ENCODE data around the gene DIPK1C.

Gene DIPK1C

DNA sequence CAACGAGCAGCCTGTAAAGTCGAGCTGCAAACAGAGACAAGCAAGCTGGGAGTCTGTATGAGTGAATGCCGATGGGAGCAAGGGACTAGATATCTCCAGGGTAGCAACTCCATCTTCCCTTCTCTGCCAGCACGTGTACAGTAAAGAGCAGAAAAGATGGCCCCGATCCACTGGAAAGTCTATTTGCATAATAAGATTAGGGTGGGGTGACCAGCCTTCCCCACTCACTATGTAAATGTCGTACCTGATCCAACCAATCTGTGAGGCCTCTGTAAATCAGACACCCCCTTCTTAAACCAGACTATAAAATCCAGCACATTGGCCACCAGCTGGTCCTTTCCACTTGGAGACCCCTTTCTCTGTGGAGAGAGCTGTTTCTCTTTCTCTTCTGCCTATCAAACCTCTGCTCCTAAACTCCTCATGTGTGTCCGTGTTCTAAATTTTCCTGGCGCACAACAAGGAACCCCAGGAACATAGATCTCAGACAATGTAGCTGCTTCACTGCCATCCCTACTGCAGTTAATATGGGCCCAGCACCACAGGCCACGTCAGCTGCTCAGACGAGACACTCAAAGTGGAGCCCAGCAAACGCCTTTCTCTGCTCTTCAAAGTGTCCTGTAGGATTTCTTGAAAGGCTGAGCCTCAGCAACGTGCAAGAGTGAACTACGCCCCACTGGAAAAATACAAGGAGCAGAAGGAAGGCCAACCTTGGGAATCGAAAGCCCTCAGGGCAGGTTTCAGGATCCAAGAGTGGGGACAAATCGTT lies 26.1 kb downstream of the DIPK1C start:
- H3K4me2 ChIP-seq = peak overlapping the region; percentile 67
- TF ChIP-seq Cebpa-rat (IDR thresholded peaks at IDR 0.05) = no peak
- H3K4me3 ChIP-seq = no peak overlapping the region
- H3K27ac ChIP-seq = peak overlapping the region; percentile 62
- H3K4me1 ChIP-seq = peaks cover 58% of the 10 kb centered on the region
- no peaks in the 10 kb centered on the region for H4K20me1 ChIP-seq
- H3K27me3 ChIP-seq = no peaks in the 10 kb centered on the region
- H3K36me3 ChIP-seq = peaks cover 18% of the 10 kb centered on the region
- peaks cover 20% of the 10 kb centered on the region for H3K9me3 ChIP-seq
- H3K9ac ChIP-seq = peak overlapping the region; percentile 69

DNA sequence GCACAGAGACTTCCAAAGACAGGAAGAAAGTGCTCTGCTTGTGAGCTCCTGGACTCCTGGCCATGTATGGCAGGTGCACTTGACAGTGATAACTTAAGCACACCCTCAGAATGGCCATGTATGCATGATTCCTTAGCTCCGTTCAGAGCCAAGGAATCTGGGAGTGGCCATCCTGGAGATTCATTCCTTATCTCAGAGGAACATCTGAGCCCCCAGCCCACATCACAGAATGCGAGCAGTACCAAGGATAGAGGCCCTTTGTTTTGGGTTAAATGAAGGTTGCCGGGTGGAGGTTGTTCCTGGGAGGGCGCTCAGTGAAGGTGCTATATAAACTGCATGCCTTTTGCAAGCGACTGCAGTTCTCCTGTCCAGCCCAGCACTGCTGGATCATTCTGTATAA lies 26.9 kb downstream of the DIPK1C start:
- peaks cover 18% of the 10 kb centered on the region for H3K36me3 ChIP-seq
- peaks cover 27% of the 10 kb centered on the region for H3K9me3 ChIP-seq
- peak overlapping the region; percentile 62 for H3K27ac ChIP-seq
- no peak overlapping the region for H3K4me3 ChIP-seq
- peaks cover 58% of the 10 kb centered on the region for H3K4me1 ChIP-seq
- TF ChIP-seq Cebpa-rat (IDR thresholded peaks at IDR 0.05) = no peak
- H4K20me1 ChIP-seq = no peaks in the 10 kb centered on the region
- H3K9ac ChIP-seq = no peak overlapping the region
- H3K4me2 ChIP-seq = peak overlapping the region; percentile 67
- H3K27me3 ChIP-seq = no peaks in the 10 kb centered on the region

DNA sequence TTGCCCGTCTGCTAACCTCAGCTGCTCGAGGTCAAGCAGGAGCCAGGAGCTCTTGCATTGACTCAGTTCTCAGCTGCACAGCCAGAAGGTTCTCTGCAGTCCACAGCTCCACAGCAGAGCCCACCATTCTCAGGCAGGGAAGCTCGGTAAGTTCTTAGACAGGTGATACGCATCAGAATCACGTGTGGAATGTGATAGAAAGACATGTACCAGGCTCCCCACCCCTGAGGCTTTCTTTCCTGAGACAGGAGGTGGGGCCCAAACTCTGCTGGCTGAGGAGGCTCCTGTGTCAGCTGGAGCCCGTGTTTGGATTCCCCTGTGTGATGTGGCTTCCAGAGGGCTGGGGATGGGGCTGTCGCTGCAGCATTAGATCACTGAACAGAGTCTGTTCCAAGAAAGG lies 28.0 kb downstream of the DIPK1C start:
- Histone ChIP-seq H3K27ac (peak overlapping the region; percentile 62), H3K9ac (peak overlapping the region; percentile 35; the same call in 1 of the 2 replicates), H3K9me3 (peaks cover 39% of the 10 kb centered on the region), H3K4me3 (no peak overlapping the region), H4K20me1 (no peaks in the 10 kb centered on the region), H3K36me3 (peaks cover 15% of the 10 kb centered on the region), H3K27me3 (no peaks in the 10 kb centered on the region), H3K4me1 (peaks cover 58% of the 10 kb centered on the region), H3K4me2 (peak overlapping the region; percentile 67)
- TF ChIP-seq Cebpa-rat (IDR thresholded peaks at IDR 0.05) = no peak

DNA sequence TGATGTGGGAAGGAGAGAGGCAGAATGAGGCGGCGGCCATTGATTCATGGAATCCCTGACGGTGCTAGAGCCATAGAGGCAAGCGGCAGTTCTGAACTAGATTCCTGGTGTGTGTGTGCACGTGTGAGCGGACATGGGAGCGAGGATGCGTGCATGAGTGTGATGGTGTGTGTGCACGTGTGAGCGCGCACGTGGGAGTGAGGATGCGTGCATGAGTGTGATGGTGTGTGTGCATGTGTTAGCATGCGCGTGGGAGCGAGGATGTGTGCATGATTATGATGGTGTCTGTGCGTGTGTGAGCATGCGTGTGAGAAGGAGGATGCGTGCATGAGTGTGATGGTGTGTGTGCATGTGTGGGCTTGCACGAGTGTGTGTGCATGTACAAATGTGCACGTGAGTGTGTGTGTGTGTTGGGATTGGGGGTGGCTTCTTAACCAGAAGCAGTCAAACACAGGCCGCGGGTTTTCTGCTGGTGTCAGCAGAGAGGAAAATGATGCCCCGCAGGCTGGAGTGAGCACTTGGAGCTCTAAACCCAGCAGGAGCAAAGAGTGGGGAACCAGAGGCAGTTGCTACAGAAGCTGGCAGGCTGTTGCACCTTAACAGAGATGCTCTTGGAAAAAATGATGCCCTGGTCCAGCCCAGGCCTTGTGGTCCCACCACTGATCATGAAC lies 29.5 kb downstream of the DIPK1C start:
- Histone ChIP-seq H3K4me3 (no peak overlapping the region), H3K36me3 (peaks cover 17% of the 10 kb centered on the region), H3K9ac (no peak overlapping the region), H3K27me3 (no peaks in the 10 kb centered on the region), H3K9me3 (peaks cover 54% of the 10 kb centered on the region), H3K4me1 (peaks cover 50% of the 10 kb centered on the region), H3K27ac (no peak overlapping the region), H3K4me2 (no peak overlapping the region), H4K20me1 (no peaks in the 10 kb centered on the region)
- TF ChIP-seq Cebpa-rat (IDR thresholded peaks at IDR 0.05) = no peak

DNA sequence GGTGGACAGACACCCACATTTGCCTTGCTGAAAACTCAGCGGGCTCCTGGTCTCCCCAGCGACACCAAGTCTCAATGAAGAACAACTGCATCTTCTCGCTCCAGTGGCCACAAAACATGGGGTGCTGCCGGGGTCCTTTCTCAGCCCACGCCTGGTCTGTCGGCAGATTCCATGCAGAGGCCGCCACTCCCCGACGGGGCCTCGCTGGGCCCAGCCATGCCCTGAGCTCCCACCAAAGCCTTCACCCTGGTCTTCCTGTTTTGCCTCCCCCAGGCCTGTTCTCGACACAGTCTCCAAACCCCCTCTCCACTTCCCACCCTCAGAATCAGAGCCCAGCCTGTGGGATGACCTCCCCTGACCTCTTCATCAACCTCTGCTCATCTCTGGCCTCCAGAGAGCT lies 31.2 kb downstream of the DIPK1C start:
- Histone ChIP-seq H4K20me1 (no peaks in the 10 kb centered on the region), H3K4me1 (peaks cover 36% of the 10 kb centered on the region), H3K9me3 (peaks cover 71% of the 10 kb centered on the region), H3K27ac (peak overlapping the region; percentile 50), H3K4me2 (no peak overlapping the region), H3K9ac (no peak overlapping the region), H3K4me3 (peak overlapping the region; percentile 41), H3K36me3 (peaks cover 26% of the 10 kb centered on the region), H3K27me3 (no peaks in the 10 kb centered on the region)
- no peak for TF ChIP-seq Cebpa-rat (IDR thresholded peaks at IDR 0.05)

DNA sequence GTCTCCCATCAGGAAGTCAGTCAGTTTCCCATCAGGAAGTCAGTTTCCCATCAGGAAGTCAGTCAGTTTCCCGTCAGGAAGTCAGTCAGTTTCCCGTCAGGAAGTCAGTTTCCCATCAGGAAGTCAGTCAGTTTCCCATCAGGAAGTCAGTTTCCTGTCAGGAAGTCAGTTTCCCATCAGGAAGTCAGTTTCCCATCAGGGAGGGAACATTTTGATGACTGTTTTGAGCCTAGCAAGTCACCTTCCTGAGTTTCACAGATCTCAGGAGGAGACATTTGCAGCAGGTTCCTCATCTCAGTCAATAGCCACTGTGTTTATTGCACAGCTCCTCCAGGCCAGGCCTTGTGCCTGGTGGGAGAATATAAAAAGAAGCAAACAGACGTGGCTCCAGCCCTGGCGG lies 31.9 kb downstream of the DIPK1C start:
- Histone ChIP-seq H3K4me2 (no peak overlapping the region), H3K27me3 (no peaks in the 10 kb centered on the region), H3K4me3 (peak overlapping the region; percentile 41), H3K9me3 (peaks cover 78% of the 10 kb centered on the region), H3K4me1 (peaks cover 36% of the 10 kb centered on the region), H3K9ac (no peak overlapping the region), H3K36me3 (peaks cover 26% of the 10 kb centered on the region), H3K27ac (peak overlapping the region; percentile 50), H4K20me1 (no peaks in the 10 kb centered on the region)
- no peak for TF ChIP-seq Cebpa-rat (IDR thresholded peaks at IDR 0.05)

DNA sequence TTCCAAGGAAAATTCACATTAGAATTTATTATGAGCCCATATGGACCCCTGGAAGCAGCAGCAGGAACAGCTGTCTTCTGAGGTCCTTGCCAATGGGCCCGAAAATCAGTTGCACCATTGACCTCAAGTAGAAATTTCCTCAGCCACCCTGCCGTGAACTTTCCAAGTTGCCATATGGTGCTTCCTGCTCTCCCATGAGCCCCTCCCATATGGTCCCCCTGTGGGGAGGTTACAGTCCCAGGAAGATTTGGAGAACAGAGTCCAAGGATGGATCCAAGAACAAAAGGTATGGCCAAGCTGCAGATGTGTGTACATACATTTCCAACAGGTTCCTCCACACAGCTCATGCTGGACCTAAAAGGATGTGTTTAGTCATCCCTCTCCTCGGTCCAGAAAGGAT lies 34.6 kb downstream of the DIPK1C start:
- no peak for TF ChIP-seq Cebpa-rat (IDR thresholded peaks at IDR 0.05)
- Histone ChIP-seq H3K27me3 (no peaks in the 10 kb centered on the region), H3K27ac (no peak overlapping the region), H3K9me3 (peaks cover 74% of the 10 kb centered on the region), H3K4me3 (no peak overlapping the region), H3K9ac (no peak overlapping the region), H4K20me1 (no peaks in the 10 kb centered on the region), H3K4me2 (no peak overlapping the region), H3K4me1 (peaks cover 36% of the 10 kb centered on the region), H3K36me3 (peaks cover 29% of the 10 kb centered on the region)

DNA sequence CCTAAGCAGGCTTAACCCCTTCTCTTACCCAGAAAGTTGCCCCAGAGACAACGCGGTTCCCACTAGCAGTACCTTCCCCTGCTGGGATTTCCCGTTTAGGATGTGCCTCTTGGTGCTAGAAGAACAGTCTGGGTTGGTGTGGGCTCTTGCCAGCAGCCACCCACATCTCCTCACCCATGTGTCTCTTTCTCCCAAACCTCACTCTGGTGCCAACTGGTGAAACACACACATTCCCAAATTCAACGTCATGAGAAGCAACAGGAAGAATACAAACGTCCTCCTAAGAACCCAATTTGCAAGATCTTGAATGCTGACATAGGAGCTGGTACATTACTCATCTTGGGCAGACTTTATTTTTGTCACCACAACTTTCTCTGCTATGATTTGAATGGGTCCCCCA lies 36.2 kb downstream of the DIPK1C start:
- Histone ChIP-seq H3K4me1 (peaks cover 53% of the 10 kb centered on the region), H3K4me3 (no peak overlapping the region), H3K27me3 (no peaks in the 10 kb centered on the region)

DNA sequence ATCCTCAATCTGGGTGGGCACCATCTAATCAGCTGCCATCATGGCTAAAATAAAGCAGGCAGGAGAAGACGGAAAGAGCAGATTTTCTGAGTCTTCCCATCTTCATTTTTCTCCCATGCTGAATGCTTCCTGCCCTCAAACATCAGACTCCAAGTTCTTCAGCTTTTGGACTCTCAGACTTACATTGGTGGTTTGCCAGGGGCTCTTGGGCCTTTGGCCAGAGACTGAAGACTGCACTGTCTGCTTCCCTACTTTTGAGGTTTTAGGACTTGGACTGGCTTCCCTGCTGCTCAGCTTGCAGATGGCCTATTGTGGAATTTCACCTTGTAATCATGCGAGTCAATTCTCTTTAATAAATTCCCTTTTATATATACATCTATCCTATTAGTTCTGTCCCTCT lies 36.6 kb downstream of the DIPK1C start:
- Histone ChIP-seq H3K9ac (no peak overlapping the region), H3K4me2 (peak overlapping the region; percentile 13), H3K9me3 (peaks cover 53% of the 10 kb centered on the region), H3K4me1 (peaks cover 57% of the 10 kb centered on the region), H3K4me3 (no peak overlapping the region), H3K27me3 (no peaks in the 10 kb centered on the region), H3K36me3 (peaks cover 37% of the 10 kb centered on the region), H3K27ac (peak overlapping the region; percentile 99; the same call in 1 of the 2 replicates), H4K20me1 (no peaks in the 10 kb centered on the region)
- TF ChIP-seq Cebpa-rat (IDR thresholded peaks at IDR 0.05) = no peak

More for the DNA sequence above, 36.2 kb downstream of the DIPK1C start:
- Histone ChIP-seq H3K4me2 (peak overlapping the region; percentile 13), H3K36me3 (peaks cover 37% of the 10 kb centered on the region), H3K27ac (0 out of 2 replicates have a peak overlapping the region, but pooled peaks have one; percentile 15), H4K20me1 (no peaks in the 10 kb centered on the region), H3K9me3 (peaks cover 57% of the 10 kb centered on the region), H3K9ac (no peak overlapping the region)
- TF ChIP-seq Cebpa-rat (IDR thresholded peaks at IDR 0.05) = no peak

DNA sequence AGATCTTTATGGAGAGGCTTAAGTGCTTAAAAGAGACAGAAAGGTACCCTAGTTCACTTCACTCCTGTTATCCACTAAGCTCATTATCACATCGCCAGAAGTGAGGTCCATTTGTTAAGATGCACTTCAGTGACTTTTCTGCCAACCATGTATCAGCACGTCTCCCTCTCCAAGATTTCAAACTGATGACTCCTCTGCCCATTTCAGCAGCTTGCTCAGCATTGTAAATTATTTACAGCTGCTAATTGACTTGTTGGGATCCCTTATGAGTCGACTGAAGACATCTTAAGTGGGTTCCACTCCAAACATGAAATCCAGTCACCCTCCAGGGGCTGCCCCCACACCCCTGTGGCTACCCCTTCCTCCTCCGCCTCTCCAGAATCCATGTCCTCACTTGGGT lies 37.3 kb downstream of the DIPK1C start:
- peak overlapping the region; percentile 99 for H3K27ac ChIP-seq
- peak overlapping the region; percentile 94 for H3K4me2 ChIP-seq
- TF ChIP-seq Cebpa-rat (IDR thresholded peaks at IDR 0.05) = no peak
- no peaks in the 10 kb centered on the region for H3K27me3 ChIP-seq
- peaks cover 40% of the 10 kb centered on the region for H3K36me3 ChIP-seq
- peaks cover 46% of the 10 kb centered on the region for H3K9me3 ChIP-seq
- H3K9ac ChIP-seq = no peak overlapping the region
- no peaks in the 10 kb centered on the region for H4K20me1 ChIP-seq
- peaks cover 64% of the 10 kb centered on the region for H3K4me1 ChIP-seq
- no peak overlapping the region for H3K4me3 ChIP-seq

Data from BLaER1 (cell line).